ENCODE measurements around the gene CEP44.
A peak's percentile ranks its signal among the peaks of the same experiment; 100 is the strongest.

The CEP44 gene

DNA sequence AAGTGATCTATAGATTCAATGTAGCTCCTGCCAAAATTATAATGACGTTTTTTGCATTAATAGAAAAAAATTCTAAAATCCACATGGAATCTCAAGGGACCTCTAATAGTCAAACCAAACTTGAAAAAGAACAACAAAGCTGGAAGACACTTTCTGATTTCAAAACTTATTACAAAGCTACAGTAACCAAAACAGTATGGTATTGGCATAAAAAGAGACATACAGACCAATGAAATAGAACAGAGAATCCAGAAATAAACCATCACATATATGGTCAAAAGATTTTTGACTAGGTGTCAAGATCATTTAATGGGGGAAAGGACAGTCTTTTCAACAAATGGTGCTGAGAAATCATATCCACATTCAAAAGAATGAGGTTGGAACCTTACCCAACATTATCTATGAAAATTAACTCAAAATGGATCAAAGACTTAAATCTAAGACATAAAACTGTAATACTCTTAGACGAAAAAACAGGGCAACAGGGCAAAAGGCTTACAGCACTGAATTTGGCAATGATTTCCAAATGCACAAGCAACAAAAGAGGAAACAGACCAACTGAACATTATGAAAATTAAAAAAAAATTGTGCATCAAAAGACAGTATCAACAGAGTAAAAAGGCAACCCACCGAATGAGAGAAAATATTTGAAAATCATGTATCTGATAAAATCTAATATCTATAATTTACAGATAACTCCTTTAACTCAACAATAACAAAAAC, 4.1 kb upstream of the CEP44 start:
- TF ChIP-seq FOXP2 (optimal IDR thresholded peaks at IDR 0.05; ENCODE audit: borderline replicate concordance, extremely low read depth, extremely low read length, insufficient read depth) (no peak), TAF1 (IDR thresholded peaks at IDR 0.05; ENCODE audit: borderline replicate concordance, insufficient read depth, low read length) (no peak)

DNA sequence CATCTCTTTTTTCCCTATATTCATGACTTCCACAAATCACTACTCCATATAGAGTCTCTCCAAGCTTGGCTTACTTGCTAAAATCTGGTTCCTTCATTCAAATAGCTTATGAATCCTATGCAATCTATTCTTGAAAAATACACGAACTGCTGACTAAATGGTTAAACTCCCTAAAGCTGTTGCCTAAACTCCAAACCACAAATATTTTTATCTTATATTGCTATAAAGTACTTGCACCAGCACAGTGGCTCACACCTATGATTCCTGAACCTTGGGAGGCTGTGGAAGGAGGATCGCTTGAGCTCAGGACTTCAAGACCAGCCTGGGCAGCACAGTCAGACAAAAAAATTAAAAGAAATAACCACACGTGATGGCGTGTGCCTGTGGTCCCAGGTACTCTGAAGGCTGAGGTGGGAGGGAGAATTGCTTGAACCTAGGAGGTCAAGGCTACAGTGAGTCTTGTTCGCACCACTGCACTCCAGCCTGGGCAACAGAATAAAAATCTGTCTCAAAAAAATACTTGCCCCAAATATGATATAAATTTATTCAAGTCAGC, 2.5 kb upstream of the CEP44 start:
- TF ChIP-seq, protein P1, sequence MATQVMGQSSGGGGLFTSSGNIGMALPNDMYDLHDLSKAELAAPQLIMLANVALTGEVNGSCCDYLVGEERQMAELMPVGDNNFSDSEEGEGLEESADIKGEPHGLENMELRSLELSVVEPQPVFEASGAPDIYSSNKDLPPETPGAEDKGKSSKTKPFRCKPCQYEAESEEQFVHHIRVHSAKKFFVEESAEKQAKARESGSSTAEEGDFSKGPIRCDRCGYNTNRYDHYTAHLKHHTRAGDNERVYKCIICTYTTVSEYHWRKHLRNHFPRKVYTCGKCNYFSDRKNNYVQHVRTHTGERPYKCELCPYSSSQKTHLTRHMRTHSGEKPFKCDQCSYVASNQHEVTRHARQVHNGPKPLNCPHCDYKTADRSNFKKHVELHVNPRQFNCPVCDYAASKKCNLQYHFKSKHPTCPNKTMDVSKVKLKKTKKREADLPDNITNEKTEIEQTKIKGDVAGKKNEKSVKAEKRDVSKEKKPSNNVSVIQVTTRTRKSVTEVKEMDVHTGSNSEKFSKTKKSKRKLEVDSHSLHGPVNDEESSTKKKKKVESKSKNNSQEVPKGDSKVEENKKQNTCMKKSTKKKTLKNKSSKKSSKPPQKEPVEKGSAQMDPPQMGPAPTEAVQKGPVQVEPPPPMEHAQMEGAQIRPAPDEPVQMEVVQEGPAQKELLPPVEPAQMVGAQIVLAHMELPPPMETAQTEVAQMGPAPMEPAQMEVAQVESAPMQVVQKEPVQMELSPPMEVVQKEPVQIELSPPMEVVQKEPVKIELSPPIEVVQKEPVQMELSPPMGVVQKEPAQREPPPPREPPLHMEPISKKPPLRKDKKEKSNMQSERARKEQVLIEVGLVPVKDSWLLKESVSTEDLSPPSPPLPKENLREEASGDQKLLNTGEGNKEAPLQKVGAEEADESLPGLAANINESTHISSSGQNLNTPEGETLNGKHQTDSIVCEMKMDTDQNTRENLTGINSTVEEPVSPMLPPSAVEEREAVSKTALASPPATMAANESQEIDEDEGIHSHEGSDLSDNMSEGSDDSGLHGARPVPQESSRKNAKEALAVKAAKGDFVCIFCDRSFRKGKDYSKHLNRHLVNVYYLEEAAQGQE (IDR thresholded peaks at IDR 0.05; ENCODE audit: insufficient read depth in 1 of 2, low read depth in 2 of 2, low read length in 2 of 2), result no peak
- TF ChIP-seq TAF1 (IDR thresholded peaks at IDR 0.05; ENCODE audit: borderline replicate concordance, insufficient read depth, low read length), result no peak

DNA sequence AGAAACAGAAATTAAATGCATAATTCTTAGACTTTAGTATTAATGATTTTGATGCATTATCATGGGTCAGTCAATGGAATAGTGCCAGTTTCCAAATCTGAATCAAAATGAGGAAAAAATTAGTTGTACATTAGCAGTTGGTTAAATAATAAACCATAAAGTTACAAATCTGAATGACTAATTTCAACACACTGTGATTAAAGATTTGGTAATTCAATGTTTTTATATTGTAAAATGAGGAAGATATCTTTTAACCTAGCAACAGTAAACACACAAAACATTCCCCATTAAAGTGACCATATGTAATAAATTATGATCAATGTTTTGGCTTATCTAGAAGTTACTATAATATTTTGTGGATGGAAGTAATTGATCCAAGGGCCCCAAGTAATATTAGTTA, 1.8 kb upstream of the CEP44 start:
- TF ChIP-seq SIN3A (IDR thresholded peaks at IDR 0.05; ENCODE audit: borderline replicate concordance, insufficient read depth, low read length), result no peak
- no peak for TF ChIP-seq TAF1 (IDR thresholded peaks at IDR 0.05; ENCODE audit: borderline replicate concordance, insufficient read depth, low read length)
- TF ChIP-seq, protein P1 (IDR thresholded peaks at IDR 0.05; ENCODE audit: insufficient read depth in 1 of 2, low read depth in 2 of 2, low read length in 2 of 2), result no peak
- TF ChIP-seq FOXP2 (optimal IDR thresholded peaks at IDR 0.05; ENCODE audit: borderline replicate concordance, extremely low read depth, extremely low read length, insufficient read depth), result no peak
- no peak for TF ChIP-seq POLR2AphosphoS5 (IDR thresholded peaks at IDR 0.05; ENCODE audit: low read depth, low read length)

DNA sequence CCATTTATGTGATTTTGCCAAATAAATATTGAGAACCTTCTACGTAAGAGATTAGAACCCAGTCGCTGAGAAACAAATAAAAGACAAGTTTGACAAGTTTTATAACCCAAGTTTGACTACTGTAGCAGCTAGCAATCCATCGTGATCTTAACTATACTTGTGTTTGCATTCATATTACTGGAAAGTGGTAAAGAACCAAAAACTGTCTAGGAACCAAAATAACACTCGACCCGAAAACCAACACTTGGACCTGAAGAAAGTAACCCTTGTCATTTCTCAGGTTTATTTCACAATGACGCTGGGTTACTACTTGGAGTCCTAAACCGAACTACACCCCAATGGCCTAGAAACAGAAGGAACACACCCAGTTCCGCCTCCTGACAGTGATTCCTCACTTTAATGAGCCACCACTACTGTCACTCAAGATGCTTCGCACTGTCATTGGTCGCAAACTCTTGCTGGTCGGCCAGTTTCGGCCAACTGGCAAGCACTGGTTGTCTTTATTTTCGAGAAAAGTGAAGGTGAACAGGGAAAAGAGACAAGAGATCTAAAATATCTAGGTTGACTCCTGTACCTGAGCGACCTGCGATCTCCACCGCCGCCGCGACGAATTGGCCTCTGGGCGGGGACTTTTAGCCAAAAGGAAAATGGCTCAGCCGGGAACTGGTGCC, 740 bp upstream of the CEP44 start:
- TF ChIP-seq POLR2AphosphoS5 (IDR thresholded peaks at IDR 0.05; ENCODE audit: low read depth, low read length) (no peak), SIN3A (IDR thresholded peaks at IDR 0.05; ENCODE audit: borderline replicate concordance, insufficient read depth, low read length) (0 out of 2 replicates have a peak, but pooled peaks have one; percentile 13)

DNA sequence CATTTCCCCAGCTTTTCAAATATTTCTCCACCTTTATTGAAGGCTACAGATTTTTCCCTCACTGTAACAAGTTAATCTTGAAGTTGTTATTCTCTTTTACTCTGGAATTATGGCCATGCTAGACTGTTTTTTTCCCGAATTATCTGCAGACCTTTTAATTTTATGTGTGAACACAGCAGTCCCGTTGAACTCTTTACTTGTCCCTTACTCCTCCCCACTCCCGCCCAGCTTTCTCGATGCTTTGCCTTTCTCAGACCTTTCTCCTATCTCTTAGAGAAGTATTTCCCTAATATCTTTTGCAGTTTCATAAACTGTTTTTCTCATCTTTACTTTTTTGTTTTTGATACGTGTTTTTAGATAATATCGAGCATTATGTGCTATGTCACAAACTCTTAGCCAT, 776 bp downstream of the CEP44 start:
- no peak for TF ChIP-seq SIN3A (IDR thresholded peaks at IDR 0.05; ENCODE audit: borderline replicate concordance, insufficient read depth, low read length)
- TF ChIP-seq FOXP2 (optimal IDR thresholded peaks at IDR 0.05; ENCODE audit: borderline replicate concordance, extremely low read depth, extremely low read length, insufficient read depth), result no peak
- no peak for TF ChIP-seq TAF1 (IDR thresholded peaks at IDR 0.05; ENCODE audit: borderline replicate concordance, insufficient read depth, low read length)
- TF ChIP-seq POLR2AphosphoS5 (IDR thresholded peaks at IDR 0.05; ENCODE audit: low read depth, low read length), result no peak
- TF ChIP-seq, protein P1 (IDR thresholded peaks at IDR 0.05; ENCODE audit: insufficient read depth in 1 of 2, low read depth in 2 of 2, low read length in 2 of 2), result no peak

DNA sequence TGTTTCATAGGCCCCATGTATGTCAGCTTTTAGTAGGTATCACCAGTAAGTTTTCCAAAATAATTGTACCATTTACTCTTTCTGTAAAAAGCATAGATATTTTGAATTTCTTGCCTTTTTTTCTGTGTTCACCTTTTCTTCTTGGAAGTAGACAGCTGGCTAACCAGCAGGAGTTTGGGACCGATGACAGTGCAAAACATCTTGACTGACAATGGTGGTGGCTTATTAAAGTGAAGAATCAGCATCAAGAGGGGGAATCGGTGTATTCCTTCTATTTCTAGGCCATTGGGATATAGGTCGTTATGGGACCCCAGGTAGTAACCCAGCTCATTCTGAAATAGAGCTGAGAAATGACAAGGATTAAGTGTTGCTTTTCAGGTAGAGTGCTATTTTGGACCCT, 3.2 kb downstream of the CEP44 start:
- no peak for TF ChIP-seq TAF1 (IDR thresholded peaks at IDR 0.05; ENCODE audit: borderline replicate concordance, insufficient read depth, low read length)
- TF ChIP-seq, protein P1 (IDR thresholded peaks at IDR 0.05; ENCODE audit: insufficient read depth in 1 of 2, low read depth in 2 of 2, low read length in 2 of 2), result no peak
